NCI-H524 treated with DMSO at 0.1 percent for 48 hours (cell line): ENCODE data around the gene ARHGEF38.

Source experiments
- DNase-seq: peaks from one replicate; lab custom pipeline; 2025; lab: John Stamatoyannopoulos, UW

ARHGEF38 gene

DNA sequence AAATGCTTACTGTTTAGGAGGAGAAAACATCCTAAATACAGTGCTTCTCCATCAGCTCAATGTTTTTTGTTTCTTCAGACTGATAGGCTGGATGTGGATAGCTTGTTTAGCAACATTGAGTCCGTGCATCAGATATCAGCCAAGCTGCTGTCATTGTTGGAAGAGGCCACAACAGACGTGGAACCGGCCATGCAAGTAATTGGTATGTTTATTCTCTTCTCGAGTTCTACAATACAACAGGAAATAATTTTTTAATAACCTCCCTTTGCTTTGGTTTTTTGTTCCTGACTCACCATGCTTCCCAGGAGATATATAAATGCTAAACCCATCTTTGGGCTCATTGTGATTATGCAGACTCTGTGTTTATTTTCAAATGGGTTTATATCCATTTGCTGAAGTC lies 60.9 kb downstream of the ARHGEF38 start:
- DNase-seq, result no peak

DNA sequence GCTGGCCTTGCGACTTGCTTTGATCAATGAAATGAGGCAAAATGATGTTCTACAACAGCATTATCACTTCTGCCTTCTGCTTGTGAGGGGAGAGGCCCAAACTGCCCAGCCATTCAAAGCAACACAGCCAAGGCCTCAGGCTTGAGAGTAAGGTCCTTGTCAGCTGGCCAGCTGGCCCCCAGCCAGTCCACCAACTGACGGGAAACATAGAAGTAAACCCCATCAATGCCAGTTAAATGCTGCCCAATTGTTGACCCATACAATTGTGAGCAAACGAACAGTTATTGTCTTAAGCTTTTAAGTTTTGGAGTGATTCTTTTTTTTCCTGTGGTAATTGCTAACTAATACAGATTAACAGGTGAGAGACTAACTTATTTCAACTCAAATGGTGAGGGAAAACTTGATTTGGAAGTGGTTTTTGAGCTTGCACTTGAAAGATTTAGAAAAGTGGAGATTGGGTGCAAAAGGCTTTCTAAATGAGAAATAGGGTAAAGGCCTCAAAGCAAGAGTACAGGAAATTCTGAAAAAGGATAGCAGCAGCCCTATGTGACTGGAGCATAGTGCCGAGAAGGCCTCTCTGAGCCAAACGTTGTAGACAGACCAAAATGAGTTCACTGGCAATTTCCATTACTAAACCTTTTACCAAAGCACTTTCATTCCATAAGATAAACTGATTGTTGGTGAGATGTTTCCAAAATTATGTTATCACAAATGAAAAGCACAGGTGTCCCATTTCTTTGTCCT lies 66.9 kb downstream of the ARHGEF38 start:
- no peak for DNase-seq

DNA sequence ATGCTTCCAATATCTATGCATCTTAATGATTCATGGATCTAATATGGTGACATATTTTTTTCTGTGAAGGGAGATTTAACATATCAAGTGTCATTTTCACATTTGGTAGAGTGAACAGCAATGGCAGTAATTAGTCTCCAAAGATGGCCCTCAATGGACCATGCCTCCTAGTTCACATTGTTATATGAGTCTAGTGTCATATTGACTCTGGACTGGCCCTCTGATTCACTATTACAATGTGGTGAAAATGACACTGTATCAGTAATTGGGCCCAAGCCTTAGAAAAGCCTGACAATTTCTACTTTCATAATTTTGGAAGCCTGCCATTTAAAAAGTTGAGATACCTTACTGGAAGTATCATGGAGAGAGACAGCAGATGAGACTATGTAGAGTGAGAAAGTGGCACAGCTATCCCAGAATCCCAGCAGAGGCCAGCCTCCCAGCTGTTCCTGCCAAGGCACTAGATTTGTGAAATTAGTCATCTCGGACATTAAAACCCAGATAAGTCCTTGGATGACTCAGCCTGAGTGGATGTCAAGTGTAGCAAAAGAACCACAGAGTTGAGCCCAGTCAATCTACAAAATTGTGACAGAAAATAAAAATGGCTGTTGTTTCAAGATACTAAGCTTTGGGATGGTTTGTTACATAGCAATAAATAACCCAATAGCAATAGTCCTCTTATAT lies 68.4 kb downstream of the ARHGEF38 start:
- DNase-seq, result no peak

DNA sequence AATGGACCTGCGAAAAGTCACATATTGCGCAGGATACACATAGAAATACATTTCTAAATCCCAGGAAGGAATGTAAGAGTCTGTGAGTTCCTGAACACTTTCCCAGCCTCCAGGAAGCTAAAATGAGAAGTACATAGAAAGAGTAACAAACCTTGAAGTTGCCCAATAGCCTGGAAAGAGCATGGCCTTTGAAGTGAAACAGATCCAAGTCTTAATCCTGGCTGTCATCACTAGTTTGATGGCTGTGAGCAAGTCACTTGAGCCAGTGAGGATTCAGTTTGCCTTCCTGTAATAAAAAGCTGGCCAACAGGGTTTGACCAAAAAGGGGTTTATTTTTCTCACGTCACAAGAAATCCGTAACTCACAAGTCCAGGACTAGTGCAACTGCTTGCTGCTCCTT lies 69.8 kb downstream of the ARHGEF38 start:
- no peak for DNase-seq

DNA sequence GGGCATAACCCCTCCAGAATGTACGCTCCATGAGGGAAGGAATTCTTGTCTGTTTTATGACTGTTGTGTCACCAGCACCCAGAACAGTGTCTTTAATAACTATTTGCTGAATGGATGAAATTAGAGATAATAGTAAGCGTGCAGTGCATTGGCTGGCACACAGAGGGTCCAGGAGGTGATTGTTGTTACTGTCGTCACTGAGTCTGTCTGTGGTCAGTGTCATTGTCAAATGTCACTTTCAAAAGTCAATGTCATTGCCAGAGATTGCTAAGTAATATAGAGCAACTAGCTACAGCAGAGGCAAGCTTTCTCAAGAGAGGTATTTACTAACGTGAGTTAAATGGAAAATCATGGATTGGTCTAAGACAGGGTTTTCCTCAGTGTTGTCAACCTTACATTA lies 70.7 kb downstream of the ARHGEF38 start:
- no peak for DNase-seq

DNA sequence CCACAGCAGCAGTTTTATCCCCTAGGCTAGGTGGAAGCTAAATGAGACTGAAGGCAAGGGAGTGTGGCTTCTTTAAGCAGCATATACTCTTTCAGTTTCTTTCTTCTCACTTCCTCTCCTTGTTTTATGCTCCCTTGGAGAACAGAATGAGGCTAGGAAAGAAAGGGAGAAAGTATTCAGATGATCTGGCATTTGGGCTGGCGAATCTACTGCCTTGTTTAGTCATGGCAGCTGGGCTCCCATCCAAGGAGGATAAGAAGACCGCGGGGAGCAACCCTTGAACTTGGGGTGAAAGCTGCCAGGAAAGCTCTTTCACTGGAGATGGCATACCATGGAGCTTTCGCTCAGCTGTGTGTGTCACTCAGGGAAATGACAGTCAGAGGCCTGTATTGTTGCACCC lies 72.1 kb downstream of the ARHGEF38 start:
- no peak for DNase-seq

DNA sequence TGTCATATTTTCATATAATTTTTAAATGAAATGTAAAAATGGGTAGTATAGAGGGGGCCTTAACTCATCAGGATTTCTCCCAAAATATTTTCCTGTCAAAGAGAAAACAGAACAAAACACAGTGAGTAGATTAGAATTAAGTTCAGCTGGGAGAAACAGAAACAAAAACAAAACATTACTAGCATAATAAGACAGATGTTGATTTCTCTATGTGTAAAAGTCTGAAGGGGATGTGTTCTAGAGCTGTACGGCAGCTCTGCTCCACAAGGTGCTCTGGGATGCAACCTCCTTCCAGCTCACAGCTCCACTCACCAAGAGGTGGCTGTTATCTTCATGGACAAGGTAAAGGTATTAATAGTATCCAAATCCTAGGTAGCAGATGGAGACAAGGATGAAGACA lies 72.8 kb downstream of the ARHGEF38 start:
- DNase-seq, result no peak

DNA sequence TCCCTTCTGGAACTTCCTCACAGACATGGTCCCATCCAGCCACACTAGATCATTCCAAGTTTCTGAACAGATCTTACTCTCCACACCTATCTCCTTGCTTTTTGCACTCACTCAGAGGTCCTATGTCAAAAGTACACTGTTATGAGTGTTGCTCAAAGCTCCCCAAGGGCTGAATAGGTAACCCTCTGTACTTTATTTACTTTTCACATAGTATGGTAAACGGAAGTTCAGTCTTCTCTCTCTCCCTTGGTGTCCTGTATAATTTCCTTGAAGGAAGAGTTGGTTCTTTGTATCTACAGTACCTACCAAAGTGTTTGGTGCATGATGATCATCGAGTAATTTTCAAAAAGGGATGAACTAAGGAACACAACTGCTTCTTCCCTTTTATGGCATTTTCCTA lies 74.4 kb downstream of the ARHGEF38 start:
- no peak for DNase-seq

DNA sequence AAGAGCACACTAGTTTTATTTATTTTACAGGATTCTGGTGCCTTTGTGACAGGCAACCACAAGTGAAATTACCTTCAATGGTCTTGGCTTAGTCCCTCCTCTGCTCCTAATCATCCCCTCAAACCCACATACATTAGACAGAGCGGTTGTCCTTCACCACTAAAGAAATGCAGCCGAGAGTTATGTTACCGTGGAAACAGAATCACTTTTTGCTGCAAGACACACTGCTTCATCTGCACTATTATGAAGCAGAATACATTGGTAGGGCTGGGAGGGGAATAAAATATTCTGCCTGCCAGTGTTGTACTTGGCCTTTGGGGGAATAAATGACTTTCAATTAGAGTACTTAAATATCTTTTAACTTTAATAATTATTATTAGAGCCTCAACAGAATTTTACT lies 75.2 kb downstream of the ARHGEF38 start:
- DNase-seq, result no peak

DNA sequence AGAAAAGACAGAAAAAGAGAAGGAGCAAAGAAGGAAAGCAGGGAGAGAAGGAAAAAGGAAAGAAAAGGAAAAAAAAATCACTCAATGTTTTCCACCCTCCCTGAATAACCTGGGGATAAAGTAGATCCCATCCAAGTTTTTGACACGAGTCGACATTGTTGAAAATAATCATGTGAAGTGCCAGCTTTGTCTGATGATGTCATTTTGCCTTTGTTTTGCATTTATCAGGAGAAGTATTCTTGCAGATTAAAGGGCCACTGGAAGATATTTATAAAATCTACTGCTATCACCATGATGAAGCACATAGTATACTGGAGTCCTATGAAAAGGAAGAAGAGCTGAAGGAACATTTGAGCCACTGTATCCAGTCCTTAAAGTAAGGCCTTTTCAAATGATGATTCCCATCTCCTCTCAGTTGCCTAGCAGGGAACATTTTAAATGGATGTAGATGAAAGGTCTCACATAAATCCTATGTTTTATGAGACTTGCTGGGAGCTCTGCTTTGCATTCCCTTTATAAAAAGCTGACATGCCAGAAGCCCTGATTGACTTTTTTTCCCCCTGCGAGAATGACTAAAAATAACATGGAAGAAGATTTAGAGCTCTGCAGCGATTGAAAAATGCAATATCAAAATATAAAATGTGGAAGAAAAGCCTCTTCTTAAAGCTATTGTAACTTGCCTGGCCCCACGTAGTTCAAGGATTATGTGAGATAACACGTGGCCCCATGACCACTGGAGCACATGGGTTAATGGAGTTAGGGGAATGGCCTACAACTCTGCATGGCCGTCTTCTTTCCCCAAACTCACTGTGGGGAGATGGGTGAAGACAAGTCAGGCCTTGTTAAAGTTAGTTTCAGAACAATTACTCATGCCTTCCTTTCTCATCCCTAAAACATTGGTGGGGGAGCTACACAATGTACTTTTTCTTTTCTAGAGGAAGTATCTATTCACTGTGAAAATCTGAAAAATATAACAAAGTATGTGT lies 78.5 kb downstream of the ARHGEF38 start:
- no peak for DNase-seq

DNA sequence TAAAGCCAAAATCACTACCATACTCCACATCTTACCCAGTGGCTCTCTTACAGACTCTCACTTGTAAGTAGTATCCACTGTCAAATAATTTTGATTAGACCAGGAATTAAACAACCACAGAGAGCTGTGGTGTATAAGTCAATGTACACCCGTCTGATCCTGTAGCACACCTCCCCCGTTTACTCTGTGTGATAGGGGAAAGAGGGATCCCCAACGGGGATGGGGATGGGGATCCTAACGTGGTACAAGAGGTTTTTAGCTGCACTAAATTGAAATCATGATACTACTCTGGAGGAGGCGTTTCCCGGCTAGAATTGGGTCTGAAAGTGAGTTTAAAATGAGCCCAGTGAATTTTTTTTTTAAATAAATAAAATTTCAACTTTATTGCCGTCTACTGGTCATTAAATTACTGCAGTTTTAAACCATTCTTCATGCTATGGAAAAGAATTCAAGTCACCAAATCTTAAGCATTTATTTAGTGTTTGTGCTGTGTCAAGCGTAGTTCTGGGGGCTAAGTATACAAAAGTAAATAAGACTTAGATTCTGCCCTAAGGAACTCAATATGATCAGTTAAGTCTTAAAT lies 79.5 kb downstream of the ARHGEF38 start:
- DNase-seq, result no peak

DNA sequence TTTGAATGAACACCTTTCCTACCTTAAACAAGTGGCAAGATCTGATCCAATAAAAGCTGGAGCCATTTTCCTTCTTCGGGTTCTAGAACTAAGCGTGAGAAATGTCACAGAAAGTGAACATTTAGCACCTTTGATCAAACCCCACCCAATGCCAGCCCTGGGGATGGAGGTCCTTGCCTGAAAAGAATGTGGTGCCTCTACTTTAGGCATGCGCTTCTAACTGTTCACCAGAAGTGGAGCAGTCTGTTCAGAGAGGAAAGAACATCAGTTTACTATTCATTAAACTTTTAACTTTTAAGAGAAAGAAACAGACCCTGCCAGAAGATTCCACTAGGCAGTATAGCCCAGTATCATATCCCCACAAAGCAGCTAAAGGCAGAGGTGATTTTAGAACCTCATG lies 80.2 kb downstream of the ARHGEF38 start:
- DNase-seq, result no peak

DNA sequence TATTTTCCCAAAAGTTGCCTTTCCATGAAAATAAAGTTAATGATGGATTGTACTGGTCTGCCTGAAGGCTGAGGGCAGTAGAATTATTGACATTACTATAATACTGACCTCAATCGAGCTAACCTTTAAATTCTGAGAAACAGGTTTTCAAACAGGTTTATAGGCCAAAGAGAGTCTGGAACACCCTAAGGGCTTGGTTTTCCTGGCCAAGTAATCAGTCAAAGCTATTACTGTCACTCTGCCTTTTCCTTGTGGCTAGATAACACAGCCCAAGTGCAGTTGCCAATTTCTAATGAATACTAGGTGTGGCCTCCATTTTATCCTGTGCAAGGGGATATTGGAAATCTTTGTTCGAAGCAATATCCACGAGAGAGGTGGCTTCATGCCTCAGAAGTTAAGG lies 80.8 kb downstream of the ARHGEF38 start:
- DNase-seq, result no peak

DNA sequence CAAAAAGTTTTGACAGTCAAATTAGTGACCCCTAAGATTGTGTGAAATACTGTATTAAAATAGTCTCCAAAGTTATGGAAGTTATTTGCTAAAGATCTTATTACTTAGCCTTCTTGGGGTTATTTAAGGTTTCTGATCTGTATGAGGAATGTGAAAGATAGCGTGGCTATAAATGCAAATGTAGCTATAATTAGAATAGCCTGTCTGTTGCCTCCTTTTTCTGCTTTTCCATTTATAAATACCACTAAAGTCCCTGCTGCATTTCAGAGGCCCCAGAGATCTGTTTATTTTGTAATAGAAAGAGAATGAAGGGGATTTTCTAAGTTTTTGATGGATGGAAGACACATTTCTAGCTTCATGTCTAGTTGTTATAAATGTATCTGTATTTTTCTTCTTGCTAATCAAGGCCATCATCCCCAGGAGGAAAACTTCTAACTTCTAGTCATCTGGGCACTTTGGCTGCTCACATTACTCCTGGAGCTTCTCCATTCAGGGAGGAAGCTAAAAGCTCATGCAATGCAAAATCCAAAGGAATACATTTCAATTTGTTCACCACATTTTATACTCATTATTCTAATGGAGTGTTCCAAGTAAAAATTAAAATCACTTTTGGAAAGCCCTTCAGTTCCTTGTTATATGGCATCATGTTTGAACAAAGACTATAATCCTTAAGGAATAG lies 82.1 kb downstream of the ARHGEF38 start:
- DNase-seq, result no peak

DNA sequence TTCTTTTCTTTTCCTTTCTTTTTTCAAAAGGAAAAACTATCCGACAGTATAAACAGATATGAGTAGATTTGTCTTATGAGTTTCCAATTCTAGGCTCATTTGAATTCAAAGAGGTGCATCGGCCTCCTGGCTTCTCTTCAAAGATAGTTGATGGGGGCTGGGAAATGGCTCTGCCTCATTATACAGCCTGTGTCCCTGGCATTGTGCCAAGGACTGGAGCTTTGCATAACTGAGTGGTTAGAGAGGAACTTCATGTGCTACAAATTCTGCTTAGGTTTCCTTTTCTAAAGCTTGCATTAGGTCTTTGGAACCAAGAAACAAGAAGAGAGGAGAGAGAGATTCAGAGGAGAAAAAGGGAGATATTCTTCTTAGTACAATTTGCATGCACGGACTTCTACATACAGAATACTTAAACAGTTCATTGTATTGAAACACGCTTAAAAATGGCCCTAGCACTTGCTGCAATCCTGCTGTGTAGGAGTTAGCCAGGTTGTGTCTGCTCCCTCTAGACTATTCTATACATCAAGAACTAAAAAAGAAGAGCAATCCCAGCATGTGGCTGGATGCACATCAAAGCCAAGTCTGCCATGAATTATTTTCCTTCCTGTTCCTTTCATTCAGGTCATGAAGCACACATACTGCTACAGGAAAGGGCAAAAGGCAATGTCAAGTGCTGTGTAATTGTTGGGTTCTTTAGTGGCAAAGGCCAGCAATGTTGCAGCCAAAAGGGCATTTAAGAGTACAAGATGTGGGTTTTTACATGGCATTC lies 85.2 kb downstream of the ARHGEF38 start:
- no peak for DNase-seq

DNA sequence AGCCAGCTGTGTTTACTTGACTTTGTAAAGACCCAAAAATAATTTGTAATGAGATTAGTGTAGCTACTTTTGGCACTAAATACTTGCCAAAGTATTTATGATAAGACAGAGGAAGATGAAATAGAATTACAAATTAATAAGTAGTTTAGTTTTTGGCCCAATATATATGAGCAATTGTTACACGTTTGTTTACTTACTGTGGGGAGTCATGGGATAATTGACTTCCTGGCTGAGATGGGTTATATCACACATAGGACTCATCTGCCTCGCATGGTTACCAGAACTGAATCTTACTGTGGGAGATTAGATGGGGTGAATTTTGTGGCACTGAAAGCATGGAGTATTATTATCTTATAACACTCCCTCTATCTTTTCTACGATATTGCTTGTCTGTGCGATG lies 89.4 kb downstream of the ARHGEF38 start:
- DNase-seq, result no peak

DNA sequence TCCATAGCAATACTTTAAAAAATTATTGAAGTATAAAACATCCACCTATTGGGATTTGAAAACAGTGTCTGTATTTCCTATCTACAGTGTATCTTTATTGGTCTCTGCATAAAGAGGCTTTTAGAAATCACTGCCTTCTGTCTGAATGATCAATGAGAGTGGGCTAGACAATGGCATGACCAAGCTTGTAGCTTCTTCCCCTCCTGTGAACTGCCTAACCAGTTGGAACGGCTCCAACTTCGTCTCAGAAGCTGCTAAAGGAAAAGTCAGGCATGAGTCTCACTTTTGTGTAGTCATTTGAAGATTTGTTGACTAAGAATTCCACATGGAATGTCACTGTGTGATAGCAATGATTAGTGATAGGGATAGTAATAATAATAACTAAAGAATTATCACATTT lies 91.8 kb downstream of the ARHGEF38 start:
- no peak for DNase-seq

DNA sequence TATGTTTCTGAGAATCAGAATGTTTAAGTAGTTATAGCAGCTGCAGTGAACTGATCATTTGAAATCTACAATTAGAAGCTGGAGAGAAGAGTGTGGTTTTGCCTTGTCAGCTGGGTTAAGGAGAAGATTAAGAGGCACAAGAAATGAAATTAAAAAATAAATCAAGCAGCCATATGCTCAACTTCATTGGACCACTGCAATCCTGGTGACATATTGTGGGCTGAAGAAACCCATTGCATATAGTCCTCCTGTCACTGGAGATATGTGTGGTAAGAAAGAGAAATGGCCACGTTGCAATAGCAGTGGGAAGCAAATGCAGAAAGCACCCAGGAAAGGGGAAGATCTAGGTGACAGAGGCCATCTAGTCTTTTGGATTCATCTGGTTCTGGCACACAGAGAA lies 93.0 kb downstream of the ARHGEF38 start:
- DNase-seq, result no peak

DNA sequence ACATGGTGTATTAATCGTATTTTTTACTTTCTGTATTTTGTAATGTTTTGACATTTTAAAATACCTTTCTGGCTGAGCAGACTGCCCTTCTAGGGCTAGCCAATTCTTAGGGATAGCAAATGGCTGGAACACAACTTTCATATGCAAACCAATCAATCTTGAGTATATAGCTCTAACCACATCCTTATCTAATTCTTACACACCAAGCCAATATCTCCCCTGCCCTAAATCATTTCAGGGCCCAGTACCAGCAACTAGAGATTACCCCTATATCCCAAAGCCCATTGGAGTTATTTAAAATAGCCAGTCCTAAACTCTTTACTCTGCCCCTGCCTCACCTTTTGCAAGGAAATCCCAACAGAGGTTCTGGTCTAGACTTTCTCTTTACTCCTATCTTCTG lies 97.8 kb downstream of the ARHGEF38 start:
- DNase-seq, result no peak

DNA sequence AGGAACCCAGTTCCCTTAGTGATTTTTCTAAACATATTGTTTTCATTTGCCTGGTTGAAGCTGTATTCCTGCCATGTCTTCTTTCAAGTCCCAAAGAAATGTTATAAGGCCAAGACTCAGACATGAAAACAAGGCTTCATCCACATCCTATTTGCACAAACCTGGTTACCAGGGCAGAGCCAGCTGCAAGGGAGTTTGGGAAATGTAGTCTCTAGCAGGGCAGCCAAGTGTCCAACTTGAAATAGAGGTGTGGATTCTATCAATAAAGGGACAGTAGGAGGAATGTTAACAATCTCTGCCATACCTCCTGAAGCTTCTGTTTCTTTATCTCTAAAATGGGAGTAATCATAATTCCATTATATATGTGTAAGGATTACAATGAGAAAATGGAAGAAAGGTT lies 99.5 kb downstream of the ARHGEF38 start:
- no peak for DNase-seq

DNA sequence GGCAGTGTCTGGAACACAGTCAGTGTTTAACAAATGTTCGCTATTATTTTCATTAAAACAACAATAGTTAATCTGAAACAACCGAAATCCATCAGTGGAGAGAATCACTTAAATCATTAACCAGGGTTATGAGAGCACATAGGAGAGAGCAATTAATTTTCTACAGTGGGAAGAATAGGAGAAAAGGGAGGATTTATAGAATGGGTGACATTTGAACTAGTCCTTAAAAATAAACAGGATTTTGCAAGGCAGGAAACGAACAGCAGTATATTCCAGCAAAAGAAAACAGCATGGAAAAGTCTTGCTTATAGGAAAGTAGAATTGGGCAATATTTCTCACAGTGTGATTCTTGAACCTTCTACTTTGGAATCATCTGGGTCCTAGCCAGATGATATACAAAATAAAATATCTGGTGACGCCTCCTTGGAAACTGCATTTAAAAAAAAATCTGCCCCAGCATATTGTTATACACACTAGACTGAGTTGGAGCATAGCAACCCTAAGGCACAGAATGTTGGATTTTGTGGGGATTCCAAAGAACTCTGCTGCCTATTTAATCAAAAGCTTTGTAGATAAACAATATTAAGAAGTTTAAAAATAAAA lies 100.0 kb downstream of the ARHGEF38 start:
- DNase-seq, result no peak
